ENCODE measurements around the gene VGLL1.

The VGLL1 gene

GRCh38 chrX:136540226-136540625, 8.2 kb downstream of the VGLL1 start:
- TF ChIP-seq POLR2AphosphoS5 (IDR thresholded peaks at IDR 0.05; ENCODE audit: borderline replicate concordance, low read depth, low read length) (no peak), FOXP2 (optimal IDR thresholded peaks at IDR 0.05; ENCODE audit: control extremely low read depth, extremely low read length, insufficient read depth) (no peak)
- Histone ChIP-seq H3K9me3 (ENCODE audit: low read depth, low read length) (no peaks in the 10 kb centered on the region), H3K4me3 (no peak overlapping the region), H3K36me3 (ENCODE audit: insufficient read depth, low read length) (no peaks in the 10 kb centered on the region), H3K27ac (no peak overlapping the region), H3K9ac (ENCODE audit: insufficient read length) (no peak overlapping the region)
- no peak for DNase-seq (ENCODE audit: low read depth, low spot score)

- no peak overlapping the region for H3K9ac ChIP-seq (ENCODE audit: insufficient read length)
- no peaks in the 10 kb centered on the region for H3K36me3 ChIP-seq (ENCODE audit: insufficient read depth, low read length)
- no peak for DNase-seq (ENCODE audit: low read depth, low spot score)
- H3K4me3 ChIP-seq, result no peak overlapping the region
- no peak overlapping the region for H3K27ac ChIP-seq
- no peaks in the 10 kb centered on the region for H3K9me3 ChIP-seq (ENCODE audit: low read depth, low read length)
- TF ChIP-seq EZH2 (IDR thresholded peaks at IDR 0.05) (no peak), FOXP2 (optimal IDR thresholded peaks at IDR 0.05; ENCODE audit: control extremely low read depth, extremely low read length, insufficient read depth) (no peak), POLR2AphosphoS5 (IDR thresholded peaks at IDR 0.05; ENCODE audit: borderline replicate concordance, low read depth, low read length) (no peak)
Measured at GRCh38 chrX:136541294-136541693, 9.3 kb downstream of the VGLL1 start.

- no peak for DNase-seq (ENCODE audit: low read depth, low spot score)
- Histone ChIP-seq H3K36me3 (ENCODE audit: insufficient read depth, low read length) (no peaks in the 10 kb centered on the region), H3K27ac (no peak overlapping the region), H3K9ac (ENCODE audit: insufficient read length) (no peak overlapping the region), H3K4me3 (no peak overlapping the region), H3K9me3 (ENCODE audit: low read depth, low read length) (no peaks in the 10 kb centered on the region)
- TF ChIP-seq EZH2 (IDR thresholded peaks at IDR 0.05) (no peak), POLR2AphosphoS5 (IDR thresholded peaks at IDR 0.05; ENCODE audit: borderline replicate concordance, low read depth, low read length) (no peak), FOXP2 (optimal IDR thresholded peaks at IDR 0.05; ENCODE audit: control extremely low read depth, extremely low read length, insufficient read depth) (no peak)
Measured at GRCh38 chrX:136542281-136542680, 10.3 kb downstream of the VGLL1 start.

- H3K36me3 ChIP-seq (ENCODE audit: insufficient read depth, low read length), result no peaks in the 10 kb centered on the region
- H3K4me3 ChIP-seq, result no peak overlapping the region
- no peaks in the 10 kb centered on the region for H3K9me3 ChIP-seq (ENCODE audit: low read depth, low read length)
- no peak overlapping the region for H3K27ac ChIP-seq
- TF ChIP-seq FOXP2 (optimal IDR thresholded peaks at IDR 0.05; ENCODE audit: control extremely low read depth, extremely low read length, insufficient read depth) (no peak), EZH2 (IDR thresholded peaks at IDR 0.05) (no peak), POLR2AphosphoS5 (IDR thresholded peaks at IDR 0.05; ENCODE audit: borderline replicate concordance, low read depth, low read length) (no peak)
- no peak overlapping the region for H3K9ac ChIP-seq (ENCODE audit: insufficient read length)
- DNase-seq (ENCODE audit: low read depth, low spot score), result no peak
Measured at GRCh38 chrX:136546371-136546781, 14.4 kb downstream of the VGLL1 start.

- H3K4me3 ChIP-seq, result no peak overlapping the region
- no peak overlapping the region for H3K27ac ChIP-seq
- no peak for DNase-seq (ENCODE audit: low read depth, low spot score)
- H3K36me3 ChIP-seq (ENCODE audit: insufficient read depth, low read length), result no peaks in the 10 kb centered on the region
- no peak for TF ChIP-seq EZH2 (IDR thresholded peaks at IDR 0.05)
- no peak for TF ChIP-seq POLR2AphosphoS5 (IDR thresholded peaks at IDR 0.05; ENCODE audit: borderline replicate concordance, low read depth, low read length)
- TF ChIP-seq FOXP2 (optimal IDR thresholded peaks at IDR 0.05; ENCODE audit: control extremely low read depth, extremely low read length, insufficient read depth), result no peak
- H3K9me3 ChIP-seq (ENCODE audit: low read depth, low read length), result no peaks in the 10 kb centered on the region
- no peak overlapping the region for H3K9ac ChIP-seq (ENCODE audit: insufficient read length)
Measured at GRCh38 chrX:136549226-136549625, 17.2 kb downstream of the VGLL1 start.

- no peak overlapping the region for H3K4me3 ChIP-seq
- no peak overlapping the region for H3K9ac ChIP-seq (ENCODE audit: insufficient read length)
- H3K9me3 ChIP-seq (ENCODE audit: low read depth, low read length), result no peaks in the 10 kb centered on the region
- no peak for TF ChIP-seq FOXP2 (optimal IDR thresholded peaks at IDR 0.05; ENCODE audit: control extremely low read depth, extremely low read length, insufficient read depth)
- TF ChIP-seq EZH2 (IDR thresholded peaks at IDR 0.05), result no peak
- TF ChIP-seq POLR2AphosphoS5 (IDR thresholded peaks at IDR 0.05; ENCODE audit: borderline replicate concordance, low read depth, low read length), result no peak
- no peak overlapping the region for H3K27ac ChIP-seq
- DNase-seq (ENCODE audit: low read depth, low spot score), result no peak
- no peaks in the 10 kb centered on the region for H3K36me3 ChIP-seq (ENCODE audit: insufficient read depth, low read length)
Measured at GRCh38 chrX:136551410-136551809, 19.4 kb downstream of the VGLL1 start.

- Histone ChIP-seq H3K36me3 (ENCODE audit: insufficient read depth, low read length) (no peaks in the 10 kb centered on the region), H3K27ac (no peak overlapping the region), H3K9me3 (ENCODE audit: low read depth, low read length) (no peaks in the 10 kb centered on the region), H3K9ac (ENCODE audit: insufficient read length) (no peak overlapping the region), H3K4me3 (no peak overlapping the region)
- no peak for DNase-seq (ENCODE audit: low read depth, low spot score)
- no peak for TF ChIP-seq POLR2AphosphoS5 (IDR thresholded peaks at IDR 0.05; ENCODE audit: borderline replicate concordance, low read depth, low read length)
- TF ChIP-seq FOXP2 (optimal IDR thresholded peaks at IDR 0.05; ENCODE audit: control extremely low read depth, extremely low read length, insufficient read depth), result no peak
- no peak for TF ChIP-seq EZH2 (IDR thresholded peaks at IDR 0.05)
Measured at GRCh38 chrX:136555694-136556093, 23.7 kb downstream of the VGLL1 start.

GRCh38 chrX:136572030-136572429, 40.0 kb downstream of the VGLL1 start:
- Histone ChIP-seq H3K9me3 (ENCODE audit: low read depth, low read length) (no peaks in the 10 kb centered on the region), H3K4me3 (no peak overlapping the region), H3K27ac (no peak overlapping the region), H3K36me3 (ENCODE audit: insufficient read depth, low read length) (no peaks in the 10 kb centered on the region), H3K9ac (ENCODE audit: insufficient read length) (no peak overlapping the region)
- TF ChIP-seq POLR2AphosphoS5 (IDR thresholded peaks at IDR 0.05; ENCODE audit: borderline replicate concordance, low read depth, low read length), result no peak
- no peak for TF ChIP-seq EZH2 (IDR thresholded peaks at IDR 0.05)
- TF ChIP-seq FOXP2 (optimal IDR thresholded peaks at IDR 0.05; ENCODE audit: control extremely low read depth, extremely low read length, insufficient read depth), result no peak
- DNase-seq (ENCODE audit: low read depth, low spot score), result no peak

- TF ChIP-seq FOXP2 (optimal IDR thresholded peaks at IDR 0.05; ENCODE audit: control extremely low read depth, extremely low read length, insufficient read depth) (no peak), EZH2 (IDR thresholded peaks at IDR 0.05) (no peak), POLR2AphosphoS5 (IDR thresholded peaks at IDR 0.05; ENCODE audit: borderline replicate concordance, low read depth, low read length) (no peak)
- no peaks in the 10 kb centered on the region for H3K36me3 ChIP-seq (ENCODE audit: insufficient read depth, low read length)
- no peak overlapping the region for H3K27ac ChIP-seq
- H3K9ac ChIP-seq (ENCODE audit: insufficient read length), result no peak overlapping the region
- DNase-seq (ENCODE audit: low read depth, low spot score), result no peak
- no peak overlapping the region for H3K4me3 ChIP-seq
- no peaks in the 10 kb centered on the region for H3K9me3 ChIP-seq (ENCODE audit: low read depth, low read length)
Measured at GRCh38 chrX:136574548-136574947, 42.5 kb downstream of the VGLL1 start.
